ENCODE data around the gene SLC2A14. TPM values are rescaled to one million over a fixed set of nuclear protein-coding genes. Genes with fewer than 3 reads are reported as not detected.
"Not testable (repeated sequence)": the region's sequence is repeated elsewhere in the genome, so short reads cannot be mapped to it uniquely, and the experiment has no call there.

SLC2A14 gene
- polyA plus RNA-seq, 1 experiment = 0.17 TPM

DNA sequence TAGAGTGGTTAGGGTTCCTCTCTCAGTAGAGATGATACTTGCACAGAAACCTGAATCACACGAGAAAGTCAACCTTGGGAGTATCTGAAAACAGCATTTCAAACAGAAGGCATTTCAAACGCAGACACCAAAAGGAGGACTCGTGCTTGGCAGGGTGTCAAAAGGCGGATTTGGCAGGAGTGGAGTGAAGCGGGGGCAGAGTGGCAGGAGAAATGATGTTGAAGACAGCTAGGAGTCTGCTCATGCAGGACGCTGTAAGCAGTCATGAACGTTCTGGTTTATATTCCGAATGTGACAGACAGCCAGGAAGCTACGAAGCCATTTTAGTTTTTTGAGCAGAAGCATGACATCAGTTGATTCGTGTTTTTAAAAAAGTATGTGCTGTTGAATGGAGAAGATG is 33.5 kb downstream of the SLC2A14 start:
- DNase-seq (ENCODE audit: low read depth, low spot score) = peak; percentile 16

DNA sequence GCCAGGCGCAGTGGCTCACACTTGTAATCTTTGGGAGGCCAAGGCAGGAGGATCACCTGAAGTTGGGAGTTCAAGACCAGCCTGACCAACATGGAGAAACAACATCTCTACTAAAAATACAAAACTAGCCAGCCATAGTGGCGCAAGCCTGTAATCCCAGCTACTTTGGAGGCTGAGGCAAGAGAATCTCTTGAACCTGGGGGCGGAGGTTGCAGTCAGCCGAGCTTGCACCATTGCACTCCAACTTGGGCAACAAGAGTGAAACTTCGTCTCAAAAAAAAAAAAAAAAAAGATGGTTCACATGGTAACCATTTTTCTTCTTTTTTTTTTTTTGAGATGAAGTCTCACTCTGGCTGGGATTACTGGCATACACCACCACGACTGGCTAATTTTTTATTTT is 35.3 kb downstream of the SLC2A14 start:
- H3K9me3 ChIP-seq (ENCODE audit: control insufficient read depth, insufficient read depth, low read length) = no peaks in the 10 kb centered on the region
- CTCF ChIA-PET = no interaction called here

More for the DNA sequence above, 33.5 kb downstream of the SLC2A14 start:
- H3K27ac ChIP-seq (ENCODE audit: low read depth, low read length); H3K27me3 ChIP-seq (ENCODE audit: control insufficient read depth, insufficient read depth, low read length); POLR2A ChIA-PET; H3K4me3 ChIP-seq (ENCODE audit: low read depth, low read length); H3K9me3 ChIP-seq (ENCODE audit: control insufficient read depth, insufficient read depth, low read length); CTCF ChIA-PET: not testable (repeated sequence)

DNA sequence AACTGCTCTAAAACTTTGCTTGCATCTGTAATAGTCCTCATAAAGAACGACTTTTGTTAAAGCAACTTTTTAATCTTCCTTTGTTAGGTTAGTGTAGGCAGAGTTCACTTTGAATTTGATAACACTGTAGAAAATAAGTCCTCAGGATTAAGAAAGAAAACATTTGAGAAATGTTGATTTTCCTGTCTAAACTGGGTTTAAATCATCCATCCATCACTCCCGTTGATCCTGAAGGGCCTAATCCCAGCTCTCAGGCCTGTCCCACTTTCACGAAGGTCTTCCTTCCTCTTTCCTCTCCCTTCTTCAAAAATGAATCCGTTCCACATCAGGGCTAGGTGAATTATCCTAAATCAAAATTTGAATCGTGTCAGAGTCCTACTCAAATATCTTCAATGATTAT is 36.9 kb downstream of the SLC2A14 start:
- no peaks in the 10 kb centered on the region for H3K9me3 ChIP-seq (ENCODE audit: control insufficient read depth, insufficient read depth, low read length)
- no peak overlapping the region for H3K27ac ChIP-seq (ENCODE audit: low read depth, low read length)
- no peak overlapping the region for H3K4me3 ChIP-seq (ENCODE audit: low read depth, low read length)
- H3K27me3 ChIP-seq (ENCODE audit: control insufficient read depth, insufficient read depth, low read length) = no peaks in the 10 kb centered on the region
- DNase-seq (ENCODE audit: low read depth, low spot score) = no peak
- ChIA-PET POLR2A (no interaction called here), CTCF (interaction anchor here (0.5 to 3.1 kb wide), 3 partner anchors 27 to 97 kb away, joined by 3 to 9 read pairs (median 3); no protein-coding TSS in a partner anchor)
- TF ChIP-seq, protein P1, sequence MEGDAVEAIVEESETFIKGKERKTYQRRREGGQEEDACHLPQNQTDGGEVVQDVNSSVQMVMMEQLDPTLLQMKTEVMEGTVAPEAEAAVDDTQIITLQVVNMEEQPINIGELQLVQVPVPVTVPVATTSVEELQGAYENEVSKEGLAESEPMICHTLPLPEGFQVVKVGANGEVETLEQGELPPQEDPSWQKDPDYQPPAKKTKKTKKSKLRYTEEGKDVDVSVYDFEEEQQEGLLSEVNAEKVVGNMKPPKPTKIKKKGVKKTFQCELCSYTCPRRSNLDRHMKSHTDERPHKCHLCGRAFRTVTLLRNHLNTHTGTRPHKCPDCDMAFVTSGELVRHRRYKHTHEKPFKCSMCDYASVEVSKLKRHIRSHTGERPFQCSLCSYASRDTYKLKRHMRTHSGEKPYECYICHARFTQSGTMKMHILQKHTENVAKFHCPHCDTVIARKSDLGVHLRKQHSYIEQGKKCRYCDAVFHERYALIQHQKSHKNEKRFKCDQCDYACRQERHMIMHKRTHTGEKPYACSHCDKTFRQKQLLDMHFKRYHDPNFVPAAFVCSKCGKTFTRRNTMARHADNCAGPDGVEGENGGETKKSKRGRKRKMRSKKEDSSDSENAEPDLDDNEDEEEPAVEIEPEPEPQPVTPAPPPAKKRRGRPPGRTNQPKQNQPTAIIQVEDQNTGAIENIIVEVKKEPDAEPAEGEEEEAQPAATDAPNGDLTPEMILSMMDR (IDR thresholded peaks at IDR 0.05; ENCODE audit: low read depth, low read length) = no peak

More for the DNA sequence above, 35.3 kb downstream of the SLC2A14 start:
- DNase-seq (ENCODE audit: low read depth, low spot score) = no peak
- Histone ChIP-seq H3K27ac (ENCODE audit: low read depth, low read length) (no peak overlapping the region), H3K4me3 (ENCODE audit: low read depth, low read length) (no peak overlapping the region), H3K27me3 (ENCODE audit: control insufficient read depth, insufficient read depth, low read length) (no peaks in the 10 kb centered on the region)
- POLR2A ChIA-PET = no interaction called here
- TF ChIP-seq, protein P1 (IDR thresholded peaks at IDR 0.05; ENCODE audit: low read depth, low read length) = no peak

DNA sequence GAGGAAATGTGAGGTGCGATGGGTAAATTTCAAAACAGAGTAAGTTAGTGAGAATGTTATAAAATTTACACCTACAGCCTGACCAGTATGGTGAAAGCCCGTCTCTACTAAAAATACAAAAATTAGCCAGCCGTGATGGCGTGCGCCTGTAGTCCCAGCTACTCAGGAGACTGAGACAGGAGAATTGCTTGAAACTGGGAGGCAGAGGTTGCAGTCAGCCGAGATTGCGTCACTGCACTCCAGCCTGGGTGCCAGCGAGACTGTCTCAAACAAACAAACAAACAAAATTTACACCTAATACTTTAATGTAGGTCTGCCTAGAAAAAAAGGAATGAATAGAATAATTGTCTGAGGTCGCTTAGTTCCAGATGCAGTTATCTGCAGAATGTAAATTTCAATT is 37.6 kb downstream of the SLC2A14 start:
- DNase-seq (ENCODE audit: low read depth, low spot score) = no peak
- H3K4me3 ChIP-seq (ENCODE audit: low read depth, low read length) = no peak overlapping the region
- TF ChIP-seq, protein P1 (IDR thresholded peaks at IDR 0.05; ENCODE audit: low read depth, low read length) = no peak
- no peaks in the 10 kb centered on the region for H3K9me3 ChIP-seq (ENCODE audit: control insufficient read depth, insufficient read depth, low read length)
- no peaks in the 10 kb centered on the region for H3K27me3 ChIP-seq (ENCODE audit: control insufficient read depth, insufficient read depth, low read length)
- no peak overlapping the region for H3K27ac ChIP-seq (ENCODE audit: low read depth, low read length)
- CTCF ChIA-PET = interaction anchor here (3.1 kb wide), 1 partner anchor 28 kb away, joined by 9 read pairs; no protein-coding TSS in a partner anchor
- POLR2A ChIA-PET = no interaction called here

DNA sequence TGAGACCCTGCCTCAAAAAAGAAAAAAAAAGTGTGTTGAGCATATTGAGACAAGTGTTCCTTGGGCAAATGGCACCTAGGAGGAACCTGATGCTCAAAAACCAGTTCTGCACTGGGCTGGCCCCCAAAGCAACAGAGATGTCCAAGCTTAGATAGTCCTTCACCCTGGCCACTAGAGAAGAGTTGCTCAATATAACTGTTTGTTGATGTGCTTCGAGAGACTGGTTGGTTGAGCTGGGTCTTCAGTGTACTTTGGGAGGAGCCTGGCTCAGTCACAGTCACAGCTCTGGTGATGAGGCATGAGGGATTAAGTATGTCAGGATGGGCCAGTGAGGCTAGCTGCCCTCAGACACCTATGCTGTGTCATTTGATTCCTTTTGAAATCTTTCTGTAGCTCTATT is 38.0 kb downstream of the SLC2A14 start:
- TF ChIP-seq, protein P1 (IDR thresholded peaks at IDR 0.05; ENCODE audit: low read depth, low read length) = no peak
- DNase-seq (ENCODE audit: low read depth, low spot score) = no peak
- Histone ChIP-seq H3K9me3 (ENCODE audit: control insufficient read depth, insufficient read depth, low read length) (no peaks in the 10 kb centered on the region), H3K27ac (ENCODE audit: low read depth, low read length) (no peak overlapping the region), H3K27me3 (ENCODE audit: control insufficient read depth, insufficient read depth, low read length) (no peaks in the 10 kb centered on the region), H3K4me3 (ENCODE audit: low read depth, low read length) (no peak overlapping the region)
- ChIA-PET POLR2A (no interaction called here), CTCF (interaction anchor here (0.6 to 3.1 kb wide), 3 partner anchors 28 to 242 kb away, joined by 3 to 9 read pairs (median 8); no protein-coding TSS in a partner anchor)

All from AG04450 (cell line).